ENCODE results near the gene EPHB6.

The EPHB6 gene

GRCh38 chr7:142833174-142834048 lies 21.5 kb upstream of the EPHB6 start:
- DNase-seq, result no peak

- no peak for DNase-seq
Measured at GRCh38 chr7:142835487-142835886, 19.4 kb upstream of the EPHB6 start.

GRCh38 chr7:142836426-142836825 lies 18.4 kb upstream of the EPHB6 start:
- no peak for DNase-seq

- no peak for DNase-seq
Measured at GRCh38 chr7:142838461-142839213, 16.2 kb upstream of the EPHB6 start.

GRCh38 chr7:142842251-142842766 lies 12.6 kb upstream of the EPHB6 start:
- DNase-seq, result no peak

- DNase-seq, result no peak
Measured at GRCh38 chr7:142847353-142847752, 7.5 kb upstream of the EPHB6 start.

GRCh38 chr7:142851269-142851668 lies 3.6 kb upstream of the EPHB6 start:
- DNase-seq, result no peak

- DNase-seq, result no peak
Measured at GRCh38 chr7:142851919-142852318, 3.0 kb upstream of the EPHB6 start.

GRCh38 chr7:142853739-142854371 lies 1.0 kb upstream of the EPHB6 start:
- DNase-seq, result peak; percentile 47 to 89 (median 65)

GRCh38 chr7:142855114-142855743 lies 353 bp downstream of the EPHB6 start:
- peak in 1 of 6 experiments; percentile 31 for DNase-seq

GRCh38 chr7:142855756-142856564 lies 1.1 kb downstream of the EPHB6 start:
- peak in 1 of 6 experiments; percentile 4 for DNase-seq

- peak in 2 of 6 experiments; percentile 5 to 11 for DNase-seq
Measured at GRCh38 chr7:142856565-142857245, 1.8 kb downstream of the EPHB6 start.

GRCh38 chr7:142857625-142858024 lies 2.7 kb downstream of the EPHB6 start:
- no peak for DNase-seq

- no peak for DNase-seq
Measured at GRCh38 chr7:142859411-142859810, 4.5 kb downstream of the EPHB6 start.

- DNase-seq, result no peak
Measured at GRCh38 chr7:142859829-142860228, 5.0 kb downstream of the EPHB6 start.

GRCh38 chr7:142860968-142861367 lies 6.1 kb downstream of the EPHB6 start:
- DNase-seq, result no peak

GRCh38 chr7:142862351-142862750 lies 7.5 kb downstream of the EPHB6 start:
- no peak for DNase-seq

GRCh38 chr7:142862786-142863400 lies 8.0 kb downstream of the EPHB6 start:
- DNase-seq, result no peak

- DNase-seq, result no peak
Measured at GRCh38 chr7:142863891-142864685, 9.2 kb downstream of the EPHB6 start.

Data from stimulated activated naive CD4-positive, alpha-beta T cell (primary cell).